ENCODE results near the gene ATXN7L2. TPM values are rescaled to one million over a fixed set of nuclear protein-coding genes. Genes with fewer than 3 reads are reported as not detected.
A peak's percentile ranks its signal among the peaks of the same experiment; 100 is the strongest.
"Not testable (repeated sequence)": the region's sequence is repeated elsewhere in the genome, so short reads cannot be mapped to it uniquely, and the experiment has no call there.

The ATXN7L2 gene
- total RNA-seq, 1 donor from 2014 or later = 4.6 TPM

DNA sequence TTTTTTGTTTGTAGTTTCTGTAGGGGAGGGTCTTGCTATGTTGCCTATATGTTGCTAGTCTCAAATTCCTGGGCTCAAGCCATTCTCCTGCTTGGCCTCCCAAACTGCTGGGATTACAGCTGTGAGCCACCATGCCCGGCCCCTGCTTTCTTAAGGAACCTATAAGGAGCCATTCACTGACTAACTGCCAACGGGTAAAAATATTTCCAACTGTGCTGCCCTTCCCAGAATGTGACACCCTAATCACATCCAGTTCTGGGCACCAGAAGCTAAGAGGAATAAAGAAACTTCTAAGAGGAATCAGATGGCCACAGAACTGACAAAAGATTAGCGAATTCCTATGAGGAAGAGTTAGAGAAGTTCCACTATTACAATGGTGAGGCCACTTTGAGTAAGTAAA is 10.9 kb upstream of the ATXN7L2 start:
- intact Hi-C loops (cut with DNase I) = no loop called here
- no peak for TF ChIP-seq CTCF (IDR thresholded peaks at IDR 0.05)
- DNase-seq (no peak), ATAC-seq (no peak)
- Histone ChIP-seq H3K27ac (no peak overlapping the region), H3K4me3 (no peak overlapping the region), H3K4me1 (no peaks in the 10 kb centered on the region), H3K9me3 (no peaks in the 10 kb centered on the region), H3K27me3 (peaks cover 19% of the 10 kb centered on the region), H3K36me3 (no peaks in the 10 kb centered on the region)

DNA sequence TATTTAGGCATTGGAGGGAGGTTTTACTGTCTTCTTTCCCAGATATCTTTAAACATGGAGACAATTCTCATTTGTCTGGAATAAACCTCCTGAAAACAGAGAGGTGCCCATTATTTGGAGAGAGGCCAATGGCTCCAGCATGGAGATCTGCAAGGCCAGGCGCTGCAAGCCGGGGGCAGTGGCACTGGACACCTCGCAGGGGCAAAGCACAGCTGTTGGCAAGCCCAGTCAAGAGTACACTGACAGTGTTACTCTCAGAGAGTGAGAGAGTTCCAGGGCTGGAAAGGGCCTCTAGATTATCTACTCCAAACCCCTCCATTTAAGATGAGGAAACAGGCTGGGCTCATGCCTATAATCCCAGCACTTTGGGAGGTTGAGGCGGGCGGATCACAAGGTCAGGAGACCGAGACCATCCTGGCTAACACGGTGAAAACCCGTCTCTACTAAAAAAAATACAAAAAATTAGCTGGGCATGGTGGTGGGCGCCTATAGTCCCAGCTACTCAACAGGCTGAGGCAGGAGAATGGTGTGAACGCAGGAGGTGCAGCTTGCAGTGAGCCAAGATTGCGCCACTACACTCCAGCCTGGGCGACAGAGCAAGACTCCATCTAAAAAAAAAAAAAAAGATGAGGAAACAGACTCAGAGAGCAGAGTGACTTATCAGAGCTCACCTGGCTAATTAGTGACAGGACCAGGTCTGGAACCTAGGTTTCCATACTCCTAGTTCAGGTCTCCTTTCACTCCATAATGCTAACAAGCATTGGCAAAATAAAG is 10.2 kb upstream of the ATXN7L2 start:
- intact Hi-C loops (cut with DNase I); H3K27ac ChIP-seq; H3K4me1 ChIP-seq; H3K36me3 ChIP-seq; ATAC-seq; H3K9me3 ChIP-seq; H3K4me3 ChIP-seq; DNase-seq: not testable (repeated sequence)
- H3K27me3 ChIP-seq = peaks cover 19% of the 10 kb centered on the region

DNA sequence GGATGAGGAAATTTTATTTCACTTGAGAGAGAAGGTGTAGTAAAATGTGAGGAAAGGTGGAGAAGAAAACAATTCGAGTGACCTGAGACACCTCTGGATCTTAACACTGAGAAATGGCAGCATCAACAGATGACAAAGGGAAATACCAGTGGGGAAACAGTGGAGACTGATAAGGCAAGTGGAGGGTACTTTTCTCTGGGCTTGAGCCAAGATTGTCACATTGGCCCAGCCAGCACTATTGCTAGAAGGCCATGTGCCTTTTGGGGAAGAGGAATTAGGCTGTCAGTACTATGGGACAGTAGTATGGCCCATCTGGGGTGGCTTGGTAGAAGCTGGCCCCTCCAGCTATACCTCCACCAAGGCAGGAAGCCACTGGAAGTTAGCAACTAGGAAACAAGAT is 9.0 kb upstream of the ATXN7L2 start:
- Histone ChIP-seq H3K9me3 (no peaks in the 10 kb centered on the region), H3K36me3 (no peaks in the 10 kb centered on the region), H3K27ac (no peak overlapping the region), H3K27me3 (peaks cover 14% of the 10 kb centered on the region), H3K4me1 (no peaks in the 10 kb centered on the region), H3K4me3 (no peak overlapping the region)
- TF ChIP-seq CTCF (IDR thresholded peaks at IDR 0.05) = no peak
- ATAC-seq = no peak
- no peak for DNase-seq
- intact Hi-C loops (cut with DNase I) = no loop called here

- TF ChIP-seq CTCF (IDR thresholded peaks at IDR 0.05) = no peak
- H3K27me3 ChIP-seq = peaks cover 8% of the 10 kb centered on the region
- H3K4me3 ChIP-seq = no peak overlapping the region
- intact Hi-C loops (cut with DNase I) = no loop called here
- H3K4me1 ChIP-seq = no peaks in the 10 kb centered on the region
- H3K27ac ChIP-seq = no peak overlapping the region
- no peaks in the 10 kb centered on the region for H3K36me3 ChIP-seq
- no peaks in the 10 kb centered on the region for H3K9me3 ChIP-seq
- ATAC-seq (no peak), DNase-seq (no peak)
Measured at GRCh38 chr1:109475261-109475660, 8.4 kb upstream of the ATXN7L2 start.

DNA sequence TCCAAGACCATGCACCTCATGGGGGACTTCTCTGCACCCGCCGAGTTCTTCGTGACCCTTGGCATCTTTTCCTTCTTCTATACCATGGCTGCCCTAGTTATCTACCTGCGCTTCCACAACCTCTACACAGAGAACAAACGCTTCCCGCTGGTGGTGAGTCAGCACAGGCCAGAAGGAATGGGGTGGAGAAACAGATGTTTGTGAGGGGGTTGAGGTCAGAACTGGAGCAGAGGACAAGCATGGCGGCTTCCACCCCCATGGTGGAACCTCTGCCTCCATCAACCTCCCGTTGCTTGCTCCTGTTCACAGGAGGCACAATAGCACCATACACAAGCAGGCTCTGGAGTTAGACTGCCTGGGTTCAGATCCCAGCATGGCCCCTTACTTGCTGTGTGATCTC is 6.9 kb upstream of the ATXN7L2 start:
- DNase-seq (no peak), ATAC-seq (no peak)
- no peaks in the 10 kb centered on the region for H3K9me3 ChIP-seq
- no peaks in the 10 kb centered on the region for H3K36me3 ChIP-seq
- no peak overlapping the region for H3K4me3 ChIP-seq
- no peaks in the 10 kb centered on the region for H3K4me1 ChIP-seq
- no peak for TF ChIP-seq CTCF (IDR thresholded peaks at IDR 0.05)
- H3K27me3 ChIP-seq = no peaks in the 10 kb centered on the region
- intact Hi-C loops (cut with DNase I) = no loop called here
- no peak overlapping the region for H3K27ac ChIP-seq

GRCh38 chr1:109477821-109478220 is 5.9 kb upstream of the ATXN7L2 start:
- intact Hi-C loops (cut with DNase I) = no loop called here
- Histone ChIP-seq H3K36me3 (no peaks in the 10 kb centered on the region), H3K4me3 (no peak overlapping the region), H3K27ac (no peak overlapping the region), H3K9me3 (no peaks in the 10 kb centered on the region), H3K27me3 (no peaks in the 10 kb centered on the region), H3K4me1 (peaks cover under 1% of the 10 kb centered on the region)
- no peak for TF ChIP-seq CTCF (IDR thresholded peaks at IDR 0.05)
- ATAC-seq (peak; percentile 47), DNase-seq (no peak)

All from upper lobe of right lung (tissue), 1 donor.